ENCODE measurements around the gene KIAA0319L. TPM values are rescaled to one million over a fixed set of nuclear protein-coding genes. Genes with fewer than 3 reads are reported as not detected.
"Not testable (repeated sequence)": the region's sequence is repeated elsewhere in the genome, so short reads cannot be mapped to it uniquely, and the experiment has no call there.

KIAA0319L gene
- polyA plus RNA-seq, 3 donors from 2014 or later = 11.1 to 31.8 (median 19.1) TPM

DNA sequence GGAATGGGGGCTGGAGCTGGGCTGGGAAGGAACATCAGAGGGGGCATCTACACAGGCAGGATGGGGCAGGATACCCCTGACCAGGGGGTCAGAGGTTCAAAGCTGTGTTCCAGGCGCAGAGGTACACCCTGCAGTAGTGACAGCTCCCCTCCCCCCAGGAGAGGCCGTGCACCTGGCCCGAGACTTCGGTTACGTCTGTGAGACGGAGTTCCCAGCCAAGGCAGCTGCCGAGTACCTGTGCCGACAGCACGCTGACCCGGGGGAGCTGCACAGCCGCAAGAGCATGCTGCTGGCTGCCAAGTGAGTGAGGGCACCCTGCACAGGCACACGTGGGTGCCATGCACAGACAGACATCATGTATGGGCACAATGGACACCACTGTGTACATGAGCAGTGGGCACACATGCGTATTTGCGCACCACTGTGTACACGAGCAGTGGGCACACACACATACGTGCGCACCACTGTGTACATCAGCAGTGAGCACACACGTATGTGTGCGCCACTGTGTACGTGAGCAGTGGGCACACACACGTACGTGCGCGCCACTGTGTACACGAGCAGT is 33.4 kb upstream of the KIAA0319L start:
- Mint-ChIP-seq H3K27me3 (ENCODE audit: low read depth in 3 of 3) (peaks cover 0 to 2% (median 1%) of the 10 kb centered on the region in 3 donors), H3K9me3 (no peaks in the 10 kb centered on the region), H3K27ac (no peak overlapping the region), H3K4me1 (peaks cover 21 to 25% of the 10 kb centered on the region in 2 donors), H3K36me3 (peaks cover 4 to 17% (median 8%) of the 10 kb centered on the region in 3 donors), H3K4me3 (no peak overlapping the region)
- no peak for DNase-seq

DNA sequence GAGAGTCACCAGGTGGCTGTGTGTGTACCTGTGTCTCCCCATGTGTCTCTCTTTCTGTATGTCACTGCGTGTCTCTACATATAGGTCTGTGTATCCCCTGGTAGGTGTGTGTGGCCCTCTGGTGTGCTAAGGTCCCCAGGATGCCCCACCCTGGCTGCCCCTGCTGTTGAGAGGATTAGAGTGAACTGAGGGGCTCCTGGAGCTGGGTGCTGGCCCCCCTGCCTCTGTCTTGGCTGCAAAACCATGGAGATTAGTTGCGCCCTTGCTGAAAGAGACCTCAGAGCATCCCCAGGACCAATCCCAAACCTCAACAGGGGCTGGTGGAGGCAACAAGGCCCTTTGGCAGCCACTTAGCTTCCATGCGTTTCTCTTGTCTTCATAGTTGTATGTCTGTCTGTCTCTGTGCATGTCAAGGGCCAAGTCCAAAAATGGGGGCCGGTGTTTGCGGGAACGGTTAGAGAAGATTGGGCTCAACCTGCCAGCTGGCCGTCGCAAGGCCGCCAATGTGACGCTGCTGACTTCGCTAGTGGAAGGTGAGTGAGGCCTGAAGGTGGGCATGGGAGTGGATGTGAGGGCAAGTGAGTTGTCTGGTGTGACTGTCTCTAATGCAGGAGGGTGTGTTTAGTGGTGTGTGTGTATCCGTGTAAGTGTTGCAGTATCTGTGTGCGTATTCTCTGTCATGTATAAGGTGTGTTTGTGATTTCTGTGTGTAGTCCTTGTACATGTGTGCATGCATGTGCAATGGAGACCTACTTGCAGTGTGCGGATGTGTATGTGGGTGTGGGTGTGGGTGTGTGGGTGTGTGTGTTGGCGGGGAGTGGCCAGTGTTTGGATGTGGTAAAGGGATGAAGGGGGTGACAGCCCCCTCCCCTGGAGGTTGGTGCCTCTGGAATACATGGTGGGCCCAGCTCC is 32.6 kb upstream of the KIAA0319L start:
- H3K9me3 Mint-ChIP-seq = no peaks in the 10 kb centered on the region
- H3K4me1 Mint-ChIP-seq = peaks cover 21 to 25% of the 10 kb centered on the region in 2 donors
- H3K4me3 Mint-ChIP-seq = no peak overlapping the region
- H3K27me3 Mint-ChIP-seq (ENCODE audit: low read depth in 3 of 3) = peaks cover 0 to 2% (median 1%) of the 10 kb centered on the region in 3 donors
- peaks cover 4 to 14% (median 8%) of the 10 kb centered on the region in 3 donors for H3K36me3 Mint-ChIP-seq
- H3K27ac Mint-ChIP-seq = peak overlapping the region in 3 of 6 donors; percentile 23 to 81 (median 47)
- no peak for DNase-seq

DNA sequence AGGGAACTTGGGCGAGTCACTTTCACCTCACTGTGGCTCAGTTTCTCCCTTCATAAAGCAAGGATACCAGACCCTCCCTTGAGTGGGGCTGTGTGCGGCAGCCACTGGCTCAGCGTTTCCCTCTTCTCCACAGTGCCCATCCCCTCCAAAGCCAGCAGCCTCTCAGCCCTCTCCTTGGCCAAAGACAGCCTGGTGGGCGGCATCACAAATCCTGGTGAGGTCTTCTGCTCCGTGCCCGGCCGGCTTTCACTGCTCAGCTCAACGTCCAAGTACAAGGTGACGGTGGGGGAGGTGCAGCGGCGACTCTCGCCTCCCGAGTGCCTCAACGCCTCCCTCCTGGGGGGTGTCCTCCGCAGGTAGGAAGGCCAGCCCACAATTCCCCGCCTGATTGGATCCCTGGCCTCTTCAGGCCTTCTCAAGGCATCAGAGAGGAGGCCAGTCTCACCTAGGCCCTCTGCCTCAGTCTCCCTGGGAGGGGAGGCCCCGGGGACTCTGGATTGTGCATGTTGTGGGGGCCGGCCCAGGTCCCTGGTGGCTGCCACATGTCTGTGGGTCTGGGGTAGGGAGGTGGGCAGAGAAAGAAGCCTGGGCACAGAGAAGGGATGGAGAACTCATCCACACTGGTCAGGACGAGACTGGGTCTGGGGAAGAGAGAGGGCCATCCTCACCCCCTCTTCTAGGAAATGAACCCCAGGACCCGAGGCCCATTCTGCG is 31.2 kb upstream of the KIAA0319L start:
- peaks cover 8 to 18% (median 9%) of the 10 kb centered on the region in 3 donors for H3K36me3 Mint-ChIP-seq
- no peak for DNase-seq
- peaks cover 0 to 2% (median 1%) of the 10 kb centered on the region in 3 donors for H3K27me3 Mint-ChIP-seq (ENCODE audit: low read depth in 3 of 3)
- no peak overlapping the region for H3K4me3 Mint-ChIP-seq
- H3K9me3 Mint-ChIP-seq = no peaks in the 10 kb centered on the region
- H3K27ac Mint-ChIP-seq = no peak overlapping the region
- peaks cover 14 to 18% of the 10 kb centered on the region in 2 donors for H3K4me1 Mint-ChIP-seq

DNA sequence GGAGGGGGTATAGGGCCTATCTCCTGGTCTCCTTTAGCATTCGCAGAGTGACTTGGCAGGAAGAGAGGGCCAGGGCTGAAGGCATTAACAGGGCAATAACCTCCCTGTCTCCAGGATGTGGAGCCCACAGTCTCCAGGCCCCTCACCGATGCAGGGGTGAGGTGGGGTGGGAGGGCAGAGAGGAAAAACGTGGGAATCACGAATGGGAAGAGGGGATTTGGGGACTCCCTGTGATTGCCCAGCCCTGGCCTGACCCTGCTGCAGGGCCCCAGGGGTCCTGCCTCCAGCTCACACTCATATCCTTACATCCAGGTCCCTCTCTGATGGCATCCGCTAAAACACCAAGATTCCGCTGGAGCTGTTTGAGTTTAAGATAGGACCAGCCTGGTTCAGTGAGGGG is 30.5 kb upstream of the KIAA0319L start:
- H3K27me3 Mint-ChIP-seq (ENCODE audit: low read depth in 3 of 3) = peaks cover 0 to 2% (median under 1%) of the 10 kb centered on the region in 3 donors
- peaks cover 6 to 18% (median 9%) of the 10 kb centered on the region in 3 donors for H3K36me3 Mint-ChIP-seq
- H3K9me3 Mint-ChIP-seq = no peaks in the 10 kb centered on the region
- no peak overlapping the region for H3K27ac Mint-ChIP-seq
- no peak overlapping the region for H3K4me3 Mint-ChIP-seq
- peaks cover 7 to 13% of the 10 kb centered on the region in 2 donors for H3K4me1 Mint-ChIP-seq
- no peak for DNase-seq

DNA sequence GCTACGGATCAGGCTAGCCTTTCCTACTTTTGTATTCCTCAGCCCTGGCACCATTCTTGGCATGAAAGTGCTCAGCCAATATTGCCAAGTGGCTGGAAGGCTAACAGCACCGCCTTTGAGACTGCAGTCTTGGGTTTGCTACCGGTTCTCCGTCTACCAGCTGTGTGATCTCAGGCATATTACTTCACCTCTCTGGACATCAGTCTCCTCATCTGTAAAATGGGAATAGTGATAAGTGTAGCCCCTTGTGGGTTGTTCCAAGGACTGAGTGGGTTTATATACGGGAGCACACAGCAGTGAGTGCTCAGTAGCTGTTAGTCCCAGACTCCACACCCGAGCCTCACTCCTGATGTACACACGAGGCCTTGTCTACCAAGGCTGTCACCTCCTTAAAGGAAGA is 29.6 kb upstream of the KIAA0319L start:
- Mint-ChIP-seq H3K9me3 (no peaks in the 10 kb centered on the region), H3K27me3 (ENCODE audit: low read depth in 3 of 3) (peaks cover 0 to 2% (median 0%) of the 10 kb centered on the region in 3 donors), H3K27ac (no peak overlapping the region), H3K4me1 (peaks cover 4 to 8% of the 10 kb centered on the region in 2 donors), H3K4me3 (no peak overlapping the region), H3K36me3 (peaks cover 4 to 18% (median 9%) of the 10 kb centered on the region in 3 donors)
- no peak for DNase-seq

DNA sequence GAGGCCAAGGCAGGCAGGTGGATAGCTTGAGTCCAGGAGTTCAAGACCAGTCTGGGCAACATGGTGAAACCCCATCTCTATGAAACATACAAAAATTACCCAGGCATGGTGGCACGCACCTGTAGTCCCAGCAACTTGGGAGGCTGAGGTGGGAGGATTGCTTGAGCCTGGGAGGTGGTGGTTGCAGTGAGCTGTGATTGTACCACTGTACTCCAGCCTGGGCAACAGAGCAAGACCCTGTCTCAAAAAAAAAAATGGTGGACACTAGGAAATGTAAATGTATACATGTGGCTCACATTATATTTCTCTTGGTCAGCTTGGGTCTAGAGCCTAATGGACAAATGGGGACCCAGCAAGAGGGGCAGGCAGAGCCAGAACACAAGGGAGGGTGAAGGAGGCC is 28.6 kb upstream of the KIAA0319L start:
- H3K27ac Mint-ChIP-seq = peak overlapping the region in 1 of 6 donors; percentile 12
- not testable (repeated sequence) for H3K9me3 Mint-ChIP-seq; DNase-seq; H3K4me1 Mint-ChIP-seq; H3K27me3 Mint-ChIP-seq (ENCODE audit: low read depth in 3 of 3); H3K4me3 Mint-ChIP-seq
- peaks cover 0 to 13% (median 4%) of the 10 kb centered on the region in 3 donors for H3K36me3 Mint-ChIP-seq

DNA sequence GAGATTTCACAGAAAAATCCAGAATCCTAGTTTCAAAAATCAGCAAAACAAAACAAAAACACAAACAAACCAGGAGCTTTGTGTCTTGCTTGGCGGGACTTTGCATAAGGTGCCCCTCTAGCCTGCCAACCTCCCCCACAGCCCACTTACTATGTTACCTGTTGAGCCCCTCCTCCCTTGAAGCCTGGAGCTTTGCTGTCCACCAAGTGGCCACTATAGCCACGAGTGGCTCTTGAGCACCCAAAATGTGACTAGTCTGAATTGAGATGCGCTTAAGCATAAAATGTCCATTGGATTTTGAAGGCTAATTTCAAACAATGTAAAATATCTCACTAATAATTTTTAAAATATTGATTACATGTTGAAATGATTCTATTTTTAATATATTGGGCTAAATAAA is 28.1 kb upstream of the KIAA0319L start:
- H3K9me3 Mint-ChIP-seq = no peaks in the 10 kb centered on the region
- DNase-seq = no peak
- H3K4me1 Mint-ChIP-seq = peaks cover 0 to 5% of the 10 kb centered on the region in 2 donors
- H3K27me3 Mint-ChIP-seq (ENCODE audit: low read depth in 3 of 3) = no peaks in the 10 kb centered on the region
- no peak overlapping the region for H3K27ac Mint-ChIP-seq
- H3K36me3 Mint-ChIP-seq = peaks cover 0 to 13% (median 4%) of the 10 kb centered on the region in 3 donors
- H3K4me3 Mint-ChIP-seq = no peak overlapping the region

DNA sequence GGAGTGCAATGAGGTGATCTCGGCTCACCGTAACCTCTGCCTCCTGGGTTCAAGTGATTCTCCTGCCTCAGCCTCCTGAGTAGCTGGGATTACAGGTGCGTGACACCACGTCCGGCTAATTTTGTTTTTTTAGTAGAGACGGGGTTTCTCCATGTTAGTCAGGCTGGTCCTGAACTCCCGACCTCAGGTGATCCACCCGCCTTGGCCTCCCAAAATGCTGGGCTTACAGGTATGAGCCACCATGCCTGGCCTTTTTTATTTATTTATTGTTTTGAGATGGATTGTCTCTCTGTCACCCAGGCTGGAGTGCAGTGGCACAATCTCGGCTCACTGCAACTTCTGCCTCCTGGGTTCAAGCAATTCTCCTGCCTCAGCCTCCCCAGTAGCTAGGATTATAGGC is 24.4 kb upstream of the KIAA0319L start:
- not testable (repeated sequence) for H3K27me3 Mint-ChIP-seq (ENCODE audit: low read depth in 3 of 3); H3K4me3 Mint-ChIP-seq; H3K36me3 Mint-ChIP-seq; DNase-seq; H3K9me3 Mint-ChIP-seq; H3K27ac Mint-ChIP-seq
- peaks cover 13 to 15% of the 10 kb centered on the region in 2 donors for H3K4me1 Mint-ChIP-seq

DNA sequence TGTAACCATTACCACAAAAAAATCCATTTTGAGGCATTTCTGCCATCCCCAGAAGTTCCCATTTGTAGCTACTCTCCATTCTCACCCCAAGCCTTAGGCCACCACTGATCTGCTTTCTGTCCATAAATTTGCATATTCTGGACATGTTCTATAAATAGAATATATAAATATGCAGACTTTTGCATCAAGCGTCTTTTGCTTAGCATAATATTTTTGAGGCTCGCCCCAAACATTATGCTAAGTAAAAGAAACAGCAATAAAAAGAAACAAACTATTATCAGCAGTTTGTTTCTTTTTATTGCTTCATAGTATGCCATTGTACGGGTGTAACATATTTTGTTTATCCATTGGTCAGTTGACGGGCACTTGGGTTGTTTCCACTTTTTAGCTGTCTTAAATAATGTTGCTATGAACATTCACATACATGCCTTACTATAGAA is 23.8 kb upstream of the KIAA0319L start:
- no peak for DNase-seq
- H3K4me3 Mint-ChIP-seq = no peak overlapping the region
- H3K4me1 Mint-ChIP-seq = peaks cover 19 to 21% of the 10 kb centered on the region in 2 donors
- H3K27ac Mint-ChIP-seq = peak overlapping the region in 1 of 6 donors; percentile 23
- peaks cover 0 to 6% (median 4%) of the 10 kb centered on the region in 3 donors for H3K36me3 Mint-ChIP-seq
- no peaks in the 10 kb centered on the region for H3K9me3 Mint-ChIP-seq
- H3K27me3 Mint-ChIP-seq (ENCODE audit: low read depth in 3 of 3) = peaks cover 5 to 10% (median 7%) of the 10 kb centered on the region in 3 donors

DNA sequence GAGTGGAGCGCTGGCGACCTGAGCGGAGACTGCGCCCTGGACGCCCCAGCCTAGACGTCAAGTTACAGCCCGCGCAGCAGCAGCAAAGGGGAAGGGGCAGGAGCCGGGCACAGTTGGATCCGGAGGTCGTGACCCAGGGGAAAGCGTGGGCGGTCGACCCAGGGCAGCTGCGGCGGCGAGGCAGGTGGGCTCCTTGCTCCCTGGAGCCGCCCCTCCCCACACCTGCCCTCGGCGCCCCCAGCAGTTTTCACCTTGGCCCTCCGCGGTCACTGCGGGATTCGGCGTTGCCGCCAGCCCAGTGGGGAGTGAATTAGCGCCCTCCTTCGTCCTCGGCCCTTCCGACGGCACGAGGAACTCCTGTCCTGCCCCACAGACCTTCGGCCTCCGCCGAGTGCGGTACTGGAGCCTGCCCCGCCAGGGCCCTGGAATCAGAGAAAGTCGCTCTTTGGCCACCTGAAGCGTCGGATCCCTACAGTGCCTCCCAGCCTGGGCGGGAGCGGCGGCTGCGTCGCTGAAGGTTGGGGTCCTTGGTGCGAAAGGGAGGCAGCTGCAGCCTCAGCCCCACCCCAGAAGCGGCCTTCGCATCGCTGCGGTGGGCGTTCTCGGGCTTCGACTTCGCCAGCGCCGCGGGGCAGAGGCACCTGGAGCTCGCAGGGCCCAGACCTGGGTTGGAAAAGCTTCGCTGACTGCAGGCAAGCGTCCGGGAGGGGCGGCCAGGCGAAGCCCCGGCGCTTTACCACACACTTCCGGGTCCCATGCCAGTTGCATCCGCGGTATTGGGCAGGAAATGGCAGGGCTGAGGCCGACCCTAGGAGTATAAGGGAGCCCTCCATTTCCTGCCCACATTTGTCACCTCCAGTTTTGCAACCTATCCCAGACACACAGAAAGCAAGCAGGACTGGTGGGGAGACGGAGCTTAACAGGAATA is 20.1 kb upstream of the KIAA0319L start:
- H3K4me3 Mint-ChIP-seq = peak overlapping the region; percentile 91 to 97 (median 92)
- peak; percentile 86 to 88 (median 87) for DNase-seq
- peaks cover 5 to 12% (median 7%) of the 10 kb centered on the region in 3 donors for H3K27me3 Mint-ChIP-seq (ENCODE audit: low read depth in 3 of 3)
- peak overlapping the region; percentile 89 to 97 (median 94) for H3K27ac Mint-ChIP-seq
- H3K4me1 Mint-ChIP-seq = peaks cover 37 to 38% of the 10 kb centered on the region in 2 donors
- H3K36me3 Mint-ChIP-seq = peaks cover 0 to 4% (median 0%) of the 10 kb centered on the region in 3 donors
- H3K9me3 Mint-ChIP-seq = no peaks in the 10 kb centered on the region

DNA sequence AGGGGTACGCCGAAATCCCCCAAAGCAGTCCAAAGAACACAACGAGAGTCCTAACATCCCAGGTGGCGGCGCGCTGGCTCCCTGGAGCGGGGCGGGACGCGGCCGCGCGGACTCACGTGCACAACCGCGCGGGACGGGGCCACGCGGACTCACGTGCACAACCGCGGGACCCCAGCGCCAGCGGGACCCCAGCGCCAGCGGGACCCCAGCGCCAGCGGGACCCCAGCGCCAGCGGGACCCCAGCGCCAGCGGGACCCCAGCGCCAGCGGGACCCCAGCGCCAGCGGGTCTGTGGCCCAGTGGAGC is 19.5 kb upstream of the KIAA0319L start:
- Mint-ChIP-seq H3K4me3 (peak overlapping the region; percentile 91 to 97 (median 94)), H3K27ac (peak overlapping the region; percentile 75 to 92 (median 88)), H3K27me3 (ENCODE audit: low read depth in 3 of 3) (peaks cover 5 to 12% (median 7%) of the 10 kb centered on the region in 3 donors), H3K4me1 (peaks cover 38 to 44% of the 10 kb centered on the region in 2 donors)
- H3K9me3 Mint-ChIP-seq, DNase-seq, H3K36me3 Mint-ChIP-seq: not testable (repeated sequence)

DNA sequence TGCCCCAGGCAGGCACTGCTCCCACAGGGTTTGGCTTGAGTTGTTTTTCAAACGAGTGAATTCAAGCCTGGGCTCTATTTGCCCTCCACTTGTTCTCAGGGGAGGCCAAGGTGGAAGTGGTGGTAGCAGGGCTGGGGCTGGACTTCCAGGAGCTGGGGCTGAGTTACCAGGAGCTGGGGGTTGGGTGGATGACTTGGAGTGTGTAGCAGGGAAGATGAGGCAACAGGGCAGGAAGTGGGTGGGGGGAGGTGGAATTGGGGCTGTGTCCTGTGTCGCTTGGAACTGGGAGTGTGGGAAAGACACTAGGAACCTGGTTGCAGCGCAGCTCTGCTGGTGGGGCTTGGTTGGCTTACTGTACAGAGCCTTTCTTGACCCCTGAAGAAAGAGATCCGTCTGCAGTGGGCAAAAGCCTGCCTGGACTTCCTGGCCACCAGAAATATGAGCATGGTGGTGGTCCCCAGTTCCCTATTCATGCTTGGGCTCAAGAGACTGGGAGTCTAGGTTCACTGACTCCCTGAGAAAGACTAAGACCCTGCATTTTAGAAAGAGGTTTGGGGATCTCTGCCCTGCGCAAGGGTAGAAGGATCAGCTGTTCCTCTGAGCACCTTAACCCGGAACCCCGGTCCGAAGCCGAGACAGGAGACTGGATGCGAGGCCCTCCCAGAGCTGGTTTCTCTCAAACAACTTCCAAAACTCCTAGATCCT is 19.0 kb upstream of the KIAA0319L start:
- peak overlapping the region; percentile 75 to 92 (median 88) for H3K27ac Mint-ChIP-seq
- peaks cover 5 to 12% (median 7%) of the 10 kb centered on the region in 3 donors for H3K27me3 Mint-ChIP-seq (ENCODE audit: low read depth in 3 of 3)
- no peak for DNase-seq
- H3K4me1 Mint-ChIP-seq = peaks cover 38 to 47% of the 10 kb centered on the region in 2 donors
- no peaks in the 10 kb centered on the region for H3K9me3 Mint-ChIP-seq
- peak overlapping the region; percentile 90 to 95 (median 94) for H3K4me3 Mint-ChIP-seq
- H3K36me3 Mint-ChIP-seq = peaks cover 0 to 8% (median under 1%) of the 10 kb centered on the region in 3 donors
